ENCODE measurements around the gene WDR11.

The WDR11 gene

GRCh38 chr10:120813085-120813484, 38.1 kb upstream of the WDR11 start:
- no peaks in the 10 kb centered on the region for H3K9me3 ChIP-seq (ENCODE audit: control insufficient read depth, insufficient read depth, low read length)
- H3K27me3 ChIP-seq (ENCODE audit: control insufficient read depth, low read length), result 0 out of 2 replicates have a peak, but pooled peaks cover 6% of the 10 kb centered on the region
- no peak overlapping the region for H3K4me3 ChIP-seq (ENCODE audit: low read length)
- H3K36me3 ChIP-seq (ENCODE audit: control insufficient read depth, low read length), result no peaks in the 10 kb centered on the region
- H3K4me1 ChIP-seq (ENCODE audit: control insufficient read depth, low read length), result no peaks in the 10 kb centered on the region
- H4K20me1 ChIP-seq (ENCODE audit: control insufficient read depth, insufficient read depth, low read depth, low read length), result no peaks in the 10 kb centered on the region
- no peaks in the 10 kb centered on the region for H3K79me2 ChIP-seq (ENCODE audit: control insufficient read depth, low read length)
- TF ChIP-seq CTCF (IDR thresholded peaks at IDR 0.05; ENCODE audit: low read depth, low read length, poor library complexity, severe bottlenecking), result no peak
- TF ChIP-seq EZH2phosphoT487 (IDR thresholded peaks at IDR 0.05; ENCODE audit: borderline replicate concordance, low read length), result no peak
- no peak overlapping the region for H3K4me2 ChIP-seq (ENCODE audit: low read length)
- H3K27ac ChIP-seq (ENCODE audit: low read depth, low read length), result no peak overlapping the region
- H3F3A ChIP-seq (ENCODE audit: control insufficient read depth, insufficient read depth), result no peaks in the 10 kb centered on the region
- H3K9me2 ChIP-seq (replicated peaks; ENCODE audit: control insufficient read depth, low read length), result no peaks in the 10 kb centered on the region

- Histone ChIP-seq H3K9me2 (replicated peaks; ENCODE audit: control insufficient read depth, low read length) (no peaks in the 10 kb centered on the region), H3K4me3 (ENCODE audit: low read length) (no peak overlapping the region), H3K4me2 (ENCODE audit: low read length) (no peak overlapping the region), H3K36me3 (ENCODE audit: control insufficient read depth, low read length) (no peaks in the 10 kb centered on the region), H3K9me3 (ENCODE audit: control insufficient read depth, insufficient read depth, low read length) (no peaks in the 10 kb centered on the region), H4K20me1 (ENCODE audit: control insufficient read depth, insufficient read depth, low read depth, low read length) (no peaks in the 10 kb centered on the region), H3K4me1 (ENCODE audit: control insufficient read depth, low read length) (no peaks in the 10 kb centered on the region), H3K27me3 (ENCODE audit: control insufficient read depth, low read length) (no peaks in the 10 kb centered on the region), H3F3A (ENCODE audit: control insufficient read depth, insufficient read depth) (no peaks in the 10 kb centered on the region), H3K27ac (ENCODE audit: low read depth, low read length) (no peak overlapping the region), H3K79me2 (ENCODE audit: control insufficient read depth, low read length) (no peaks in the 10 kb centered on the region)
- TF ChIP-seq EZH2phosphoT487 (IDR thresholded peaks at IDR 0.05; ENCODE audit: borderline replicate concordance, low read length) (no peak), CTCF (IDR thresholded peaks at IDR 0.05; ENCODE audit: low read depth, low read length, poor library complexity, severe bottlenecking) (no peak)
Observed at GRCh38 chr10:120818301-120818700, 32.9 kb upstream of the WDR11 start.

- no peaks in the 10 kb centered on the region for H3K27me3 ChIP-seq (ENCODE audit: control insufficient read depth, low read length)
- H3K4me1 ChIP-seq (ENCODE audit: control insufficient read depth, low read length), result no peaks in the 10 kb centered on the region
- H3K79me2 ChIP-seq (ENCODE audit: control insufficient read depth, low read length), result no peaks in the 10 kb centered on the region
- no peaks in the 10 kb centered on the region for H3K9me3 ChIP-seq (ENCODE audit: control insufficient read depth, insufficient read depth, low read length)
- H3F3A ChIP-seq (ENCODE audit: control insufficient read depth, insufficient read depth), result no peaks in the 10 kb centered on the region
- no peaks in the 10 kb centered on the region for H4K20me1 ChIP-seq (ENCODE audit: control insufficient read depth, insufficient read depth, low read depth, low read length)
- H3K36me3 ChIP-seq (ENCODE audit: control insufficient read depth, low read length), result no peaks in the 10 kb centered on the region
- H3K4me2 ChIP-seq (ENCODE audit: low read length), result no peak overlapping the region
- TF ChIP-seq CTCF (IDR thresholded peaks at IDR 0.05; ENCODE audit: low read depth, low read length, poor library complexity, severe bottlenecking), result no peak
- TF ChIP-seq EZH2phosphoT487 (IDR thresholded peaks at IDR 0.05; ENCODE audit: borderline replicate concordance, low read length), result no peak
- H3K27ac ChIP-seq (ENCODE audit: low read depth, low read length), result no peak overlapping the region
- no peak overlapping the region for H3K4me3 ChIP-seq (ENCODE audit: low read length)
- no peaks in the 10 kb centered on the region for H3K9me2 ChIP-seq (replicated peaks; ENCODE audit: control insufficient read depth, low read length)
Observed at GRCh38 chr10:120819366-120819765, 31.8 kb upstream of the WDR11 start.

DNA sequence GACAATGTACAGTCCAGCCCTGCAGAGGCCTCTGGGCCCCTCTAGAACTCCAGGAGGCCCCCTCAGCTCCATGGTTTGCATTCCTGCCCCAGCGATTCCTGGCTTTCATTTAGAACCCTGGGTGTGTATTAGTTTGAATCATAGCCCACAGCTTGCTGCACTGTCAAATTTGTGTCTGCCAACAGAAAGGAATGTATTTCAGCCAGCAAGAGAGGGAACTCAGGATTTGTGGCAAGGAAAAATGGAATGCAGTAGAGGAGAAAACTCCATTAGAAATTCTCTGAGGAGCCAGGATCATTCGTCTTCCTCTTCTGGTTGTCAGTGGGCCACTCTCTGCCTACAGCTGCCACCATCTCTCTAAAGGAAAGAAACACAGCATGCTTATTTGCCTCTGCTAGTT, 27.9 kb upstream of the WDR11 start:
- H3K4me1 ChIP-seq (ENCODE audit: control insufficient read depth, low read length), result no peaks in the 10 kb centered on the region

More for the DNA sequence above, 27.9 kb upstream of the WDR11 start:
- Histone ChIP-seq H3K4me3 (ENCODE audit: low read length) (no peak overlapping the region), H3K9me3 (ENCODE audit: control insufficient read depth, insufficient read depth, low read length) (no peaks in the 10 kb centered on the region), H3K27me3 (ENCODE audit: control insufficient read depth, low read length) (no peaks in the 10 kb centered on the region), H4K20me1 (ENCODE audit: control insufficient read depth, insufficient read depth, low read depth, low read length) (no peaks in the 10 kb centered on the region), H3F3A (ENCODE audit: control insufficient read depth, insufficient read depth) (no peaks in the 10 kb centered on the region), H3K4me2 (ENCODE audit: low read length) (no peak overlapping the region), H3K36me3 (ENCODE audit: control insufficient read depth, low read length) (no peaks in the 10 kb centered on the region), H3K27ac (ENCODE audit: low read depth, low read length) (no peak overlapping the region), H3K9me2 (replicated peaks; ENCODE audit: control insufficient read depth, low read length) (no peaks in the 10 kb centered on the region), H3K79me2 (ENCODE audit: control insufficient read depth, low read length) (no peaks in the 10 kb centered on the region)
- TF ChIP-seq EZH2phosphoT487 (IDR thresholded peaks at IDR 0.05; ENCODE audit: borderline replicate concordance, low read length) (no peak), CTCF (IDR thresholded peaks at IDR 0.05; ENCODE audit: low read depth, low read length, poor library complexity, severe bottlenecking) (no peak)
